Eye (tissue), 1 donor: ENCODE data around the gene GLT1D1.
"Not testable (repeated sequence)": the region's sequence is repeated elsewhere in the genome, so short reads cannot be mapped to it uniquely, and the experiment has no call there.

Experiments
- DNase-seq: peaks from one replicate; pipeline ENCODE4 v3.0.0-alpha.2; 2015

Gene GLT1D1

GRCh38 chr12:128852885-128853599 is at the start of gene GLT1D1:
Gene GLT1D1 (plus strand): TSS chr12:128853478. CDS start chr12:128853582, 104 bp downstream.
- DNase-seq = peak; percentile 6

GRCh38 chr12:128803788-128804187 is 49.5 kb upstream of the GLT1D1 start:
- no peak for DNase-seq

GRCh38 chr12:128804762-128805161 is 48.5 kb upstream of the GLT1D1 start:
- no peak for DNase-seq

- DNase-seq = not testable (repeated sequence)
Observed at GRCh38 chr12:128805406-128805805, 47.9 kb upstream of the GLT1D1 start.

GRCh38 chr12:128806573-128806972 is 46.7 kb upstream of the GLT1D1 start:
- no peak for DNase-seq

GRCh38 chr12:128807161-128807724 is 46.0 kb upstream of the GLT1D1 start:
- DNase-seq = no peak

GRCh38 chr12:128808651-128809050 is 44.6 kb upstream of the GLT1D1 start:
- DNase-seq = no peak

- no peak for DNase-seq
Observed at GRCh38 chr12:128810182-128811127, 42.8 kb upstream of the GLT1D1 start.

- DNase-seq = no peak
Observed at GRCh38 chr12:128811806-128812205, 41.5 kb upstream of the GLT1D1 start.

- DNase-seq = no peak
Observed at GRCh38 chr12:128813392-128813791, 39.9 kb upstream of the GLT1D1 start.

- DNase-seq = no peak
Observed at GRCh38 chr12:128813883-128814282, 39.4 kb upstream of the GLT1D1 start.

GRCh38 chr12:128814411-128815261 is 38.6 kb upstream of the GLT1D1 start:
- DNase-seq = no peak

- no peak for DNase-seq
Observed at GRCh38 chr12:128815779-128816642, 37.3 kb upstream of the GLT1D1 start.

- DNase-seq = no peak
Observed at GRCh38 chr12:128816643-128816920, 36.7 kb upstream of the GLT1D1 start.

- DNase-seq = peak; percentile 63
Observed at GRCh38 chr12:128817111-128818015, 35.9 kb upstream of the GLT1D1 start.

GRCh38 chr12:128818065-128819022 is 34.9 kb upstream of the GLT1D1 start:
- no peak for DNase-seq

- peak; percentile 28 for DNase-seq
Observed at GRCh38 chr12:128819293-128820144, 33.8 kb upstream of the GLT1D1 start.

GRCh38 chr12:128820253-128820652 is 33.0 kb upstream of the GLT1D1 start:
- DNase-seq = no peak
